Activated CD8-positive, alpha-beta memory T cell treated with anti-CD3 and anti-CD28 coated beads, Interleukin-2, amount 50 U/mL, for 1 hour (primary cell): ENCODE results near the gene NXPH1.

Experiments
- DNase-seq: peaks from one replicate; pipeline ENCODE4 v3.0.0-alpha.2; 2020; ENCODE audit errors: extremely low read depth

Gene NXPH1

DNA sequence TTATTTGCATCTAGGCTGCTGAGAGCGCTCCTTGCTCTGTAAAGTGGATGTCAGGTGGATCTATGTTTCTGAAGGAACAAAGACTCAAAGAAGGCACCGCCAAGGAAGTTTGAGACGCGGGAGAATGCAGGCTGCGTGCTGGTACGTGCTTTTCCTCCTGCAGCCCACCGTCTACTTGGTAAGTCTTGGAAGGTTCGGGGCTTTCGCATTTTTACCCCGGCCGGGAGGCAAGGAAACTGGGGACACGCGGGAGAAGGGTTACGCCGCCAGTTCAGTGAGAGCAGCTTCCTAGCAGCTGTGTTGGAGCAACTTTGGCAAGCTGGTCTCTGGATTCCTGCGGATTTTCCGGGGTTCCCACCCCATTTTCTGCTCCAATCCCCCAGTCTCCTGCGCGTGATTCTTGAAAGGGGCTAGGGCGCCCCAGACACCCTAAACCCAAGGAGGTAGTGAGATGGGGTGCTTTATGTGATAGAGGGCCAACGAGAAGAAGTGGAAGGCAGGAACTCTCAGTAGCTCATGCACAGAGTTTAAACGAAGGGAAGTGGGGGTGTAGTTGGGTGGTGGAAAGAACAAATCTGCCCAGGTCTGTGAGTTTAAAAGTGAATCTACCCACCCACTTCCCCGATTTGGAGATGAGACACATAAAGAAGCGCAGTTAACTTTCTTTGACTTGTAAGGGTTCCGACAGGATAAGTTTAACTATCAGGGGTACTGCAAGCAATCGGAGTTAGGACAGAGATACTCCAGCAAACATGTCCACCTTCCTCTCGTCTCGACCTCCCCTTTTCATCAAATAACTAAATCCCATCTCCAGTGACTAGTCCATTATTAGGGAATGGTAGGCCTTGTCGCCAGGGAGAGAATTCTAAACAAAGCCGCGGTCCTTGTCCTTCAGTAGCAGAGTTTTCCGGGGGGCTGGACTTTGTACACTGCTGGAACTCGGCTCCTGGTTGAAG lies 2.5 kb downstream of the NXPH1 start:
- DNase-seq = no peak

DNA sequence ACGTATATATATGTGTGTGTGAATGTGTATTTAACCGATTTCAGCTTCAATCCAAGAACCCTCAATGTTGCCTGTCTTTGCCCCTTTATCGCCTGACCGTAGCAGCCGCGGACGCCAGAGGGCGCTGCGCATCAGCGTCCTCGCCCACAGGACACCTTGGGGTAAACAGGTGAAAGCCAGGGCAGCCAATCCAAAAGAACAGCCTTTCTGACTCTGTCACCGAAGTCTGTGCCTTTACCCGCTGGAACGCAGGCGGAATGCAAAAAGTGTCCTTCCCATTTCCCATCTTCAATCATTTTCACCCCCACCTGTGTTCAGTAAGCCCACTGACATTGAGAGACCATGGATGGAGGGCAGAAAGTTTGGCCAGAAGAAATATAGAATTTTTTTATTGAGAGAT lies 3.6 kb downstream of the NXPH1 start:
- DNase-seq = no peak

DNA sequence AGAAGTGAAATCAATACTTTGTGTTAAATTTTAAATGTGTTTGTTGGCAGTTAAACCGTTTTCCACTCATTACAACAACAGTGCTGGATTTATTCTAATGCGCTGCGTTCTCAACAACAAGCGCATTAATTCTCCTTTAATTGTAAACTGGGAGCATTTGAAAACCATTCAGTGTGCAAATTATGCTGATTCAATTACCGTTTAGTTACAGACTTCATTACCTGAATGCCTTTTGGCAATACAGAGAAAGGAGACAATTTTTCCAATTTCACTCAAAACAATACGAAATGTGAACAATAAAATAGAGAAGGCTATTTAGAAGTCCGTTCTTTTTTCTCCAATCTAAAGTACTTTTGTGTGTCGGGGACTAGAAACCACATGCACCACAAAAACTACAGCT lies 4.2 kb downstream of the NXPH1 start:
- no peak for DNase-seq

DNA sequence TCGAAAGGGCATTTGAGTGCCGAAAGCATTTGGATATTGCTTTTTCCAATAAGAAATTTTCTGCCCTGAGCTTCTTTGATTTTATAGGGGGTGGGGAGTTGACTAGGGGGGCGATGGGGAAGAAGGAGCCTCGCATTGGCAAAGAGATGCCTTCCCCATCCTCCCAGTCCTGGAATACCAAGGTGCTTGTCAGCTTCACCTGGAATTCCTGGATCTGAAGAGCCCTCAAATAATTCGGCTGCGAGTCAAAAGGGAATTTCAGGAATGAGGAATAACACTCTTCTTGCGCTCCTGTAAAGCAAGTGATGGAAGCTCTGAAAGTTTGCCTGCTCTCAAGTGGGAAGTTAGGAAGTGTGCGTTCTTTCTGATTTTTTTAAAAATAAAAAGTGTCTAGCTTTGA lies 7.3 kb downstream of the NXPH1 start:
- DNase-seq = no peak

GRCh38 chr7:8441106-8441965 lies 7.9 kb downstream of the NXPH1 start:
- no peak for DNase-seq

GRCh38 chr7:8442051-8442813 lies 8.8 kb downstream of the NXPH1 start:
- DNase-seq = no peak

GRCh38 chr7:8442814-8443304 lies 9.4 kb downstream of the NXPH1 start:
- no peak for DNase-seq

- DNase-seq = no peak
These were observed 10.4 kb downstream of the NXPH1 start for GRCh38 chr7:8443576-8444467.

DNA sequence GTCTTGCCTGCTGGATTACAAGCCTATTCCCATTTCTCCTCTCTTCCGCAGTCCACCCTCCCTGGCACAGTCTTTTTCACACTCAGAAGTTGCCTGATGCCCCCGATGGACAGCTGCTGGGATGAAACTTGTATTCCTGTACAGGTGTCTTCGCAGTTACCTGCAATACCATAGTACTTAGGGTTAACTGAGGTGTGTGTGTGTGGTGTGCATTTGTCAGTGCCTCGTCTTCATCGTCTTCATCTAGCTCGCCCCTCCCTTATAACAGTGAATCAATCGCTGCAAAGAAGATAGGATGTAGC lies 11.0 kb downstream of the NXPH1 start:
- no peak for DNase-seq

DNA sequence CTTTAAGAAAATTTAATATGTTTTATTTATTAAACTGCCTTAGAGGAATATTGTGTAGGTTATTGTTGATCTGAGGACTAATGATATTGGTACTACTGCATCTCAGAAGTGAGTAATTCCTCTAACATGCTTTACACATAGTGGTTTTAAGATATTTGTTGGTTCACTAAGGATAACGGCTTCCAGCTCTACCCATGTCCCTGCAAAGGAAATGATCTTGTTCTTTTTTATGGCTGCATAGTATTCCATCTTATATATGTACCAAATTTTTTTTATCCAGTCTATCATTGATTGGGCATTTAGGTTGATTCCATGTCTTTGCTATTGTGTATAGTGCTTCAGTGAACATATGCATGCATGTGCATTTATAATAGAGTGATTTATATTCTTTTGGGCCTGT lies 20.1 kb downstream of the NXPH1 start:
- DNase-seq = no peak

DNA sequence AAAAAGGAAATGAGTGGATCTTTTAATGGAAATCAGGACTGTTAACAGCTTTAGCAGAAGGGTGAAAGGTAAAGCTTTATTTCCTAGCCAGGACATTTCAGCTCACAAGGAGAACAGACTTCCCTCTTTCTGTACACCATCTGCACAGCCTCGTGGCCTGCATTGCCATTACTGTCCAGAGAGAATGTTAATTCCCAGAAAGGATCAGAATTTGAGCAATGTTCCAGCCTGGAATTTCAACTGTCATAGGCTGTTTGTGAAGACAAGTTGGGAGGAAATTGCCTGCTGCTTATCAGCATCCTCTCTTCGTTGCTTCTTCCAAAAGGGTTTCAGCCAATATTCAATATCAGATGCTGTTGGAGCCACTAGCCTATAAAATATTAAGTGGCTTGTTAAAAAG lies 22.0 kb downstream of the NXPH1 start:
- DNase-seq = no peak

GRCh38 chr7:8462309-8462708 lies 28.9 kb downstream of the NXPH1 start:
- DNase-seq = no peak

GRCh38 chr7:8465338-8465737 lies 31.9 kb downstream of the NXPH1 start:
- no peak for DNase-seq

DNA sequence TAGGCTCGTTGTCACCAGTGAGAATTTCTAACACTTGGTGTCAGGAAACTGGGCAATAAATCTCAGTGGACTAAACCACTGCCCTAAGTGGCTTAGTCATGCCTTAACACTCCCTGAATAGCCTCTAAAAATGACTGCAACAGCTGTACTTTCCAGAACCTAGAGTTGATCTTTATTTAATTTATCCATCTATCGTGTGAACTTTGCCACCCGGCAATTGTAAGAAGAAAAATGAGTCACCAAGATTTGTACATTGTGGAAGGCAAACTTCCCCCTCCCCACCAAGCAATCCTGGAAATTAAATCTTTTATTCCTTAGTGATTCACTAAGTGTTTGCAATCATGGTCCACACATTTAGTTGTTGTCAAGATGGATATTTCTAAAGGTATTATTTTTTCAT lies 47.1 kb downstream of the NXPH1 start:
- no peak for DNase-seq

- DNase-seq = no peak
These were observed 47.7 kb downstream of the NXPH1 start for GRCh38 chr7:8481096-8481495.

DNA sequence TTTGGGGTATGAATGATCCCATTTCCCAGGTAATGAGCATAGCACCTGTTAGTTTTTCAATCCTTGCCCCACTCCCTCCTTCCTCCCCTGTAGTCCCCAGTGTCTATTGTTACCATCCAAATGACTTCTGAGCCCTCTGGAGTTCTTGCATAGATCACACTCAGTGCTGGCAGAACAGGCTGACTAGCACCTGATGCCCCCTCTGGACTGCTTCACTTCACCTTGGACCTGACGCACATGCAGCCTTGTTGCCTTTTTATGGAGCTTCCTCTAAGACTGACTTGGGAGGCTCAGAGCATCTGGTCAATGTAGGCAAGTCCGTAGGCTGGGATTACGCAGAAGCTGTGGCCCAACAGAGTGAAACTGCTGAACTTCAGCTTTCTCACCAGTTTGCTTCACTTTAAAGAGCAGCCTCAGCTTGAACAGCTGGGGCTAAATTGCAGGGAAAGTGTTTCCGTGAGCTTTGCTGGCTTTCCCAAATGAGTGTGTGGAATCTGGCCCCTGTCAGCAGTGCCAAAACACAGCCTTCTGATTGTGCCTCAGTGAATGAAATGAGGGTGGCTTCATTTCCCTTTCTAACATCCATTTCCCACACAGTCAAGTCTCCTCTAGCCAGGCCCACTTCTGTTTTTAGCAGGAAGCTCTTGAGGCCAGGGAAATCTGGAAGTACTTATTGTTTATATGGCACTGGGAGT lies 48.5 kb downstream of the NXPH1 start:
- no peak for DNase-seq

GRCh38 chr7:8490391-8491045 lies 57.1 kb downstream of the NXPH1 start:
- no peak for DNase-seq

DNA sequence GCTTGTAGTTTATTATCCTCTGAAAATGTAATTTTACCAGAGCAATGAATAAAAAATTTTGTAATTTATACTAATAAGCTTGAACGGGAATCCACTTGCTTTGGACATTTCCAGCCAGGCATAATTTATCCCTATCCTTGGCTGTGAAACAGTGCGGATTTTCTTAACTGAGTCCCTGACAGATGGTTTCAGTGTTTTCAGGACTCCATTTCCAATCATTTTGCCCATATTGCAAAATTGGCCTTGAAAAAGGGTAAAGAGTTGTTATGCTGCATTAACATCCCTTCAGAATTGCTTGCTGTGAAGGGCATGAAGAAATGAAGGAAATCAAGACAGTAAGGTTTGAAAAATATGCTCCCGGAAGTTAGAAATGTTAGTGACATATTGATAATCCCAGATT lies 57.7 kb downstream of the NXPH1 start:
- DNase-seq = no peak

- no peak for DNase-seq
These were observed 58.4 kb downstream of the NXPH1 start for GRCh38 chr7:8491544-8492489.
